HepG2 (cell line): ENCODE results near the gene MARF1. TPM values are rescaled to one million over a fixed set of nuclear protein-coding genes. Genes with fewer than 3 reads are reported as not detected.

ENCODE experiments used
- ATF2 ChIP-seq: sonication (generic); formaldehyde crosslinking; IDR thresholded peaks from 2 replicates; pipeline ENCODE4 v1.4.0; 2020; ENCODE audit warnings: missing genetic modification reagents
- CBX2 ChIP-seq, 2 experiments: fragments of 200-600 bp in 1 of 2; sonication (generic); formaldehyde crosslinking in 1 of 2; IDR thresholded peaks; 2 replicates each; pipeline versions ENCODE4 v1.7.0 to v1.8.1; 2018 to 2022; ENCODE audit warnings: low read depth in 2 of 2, low read length in 1 of 2, mild to moderate bottlenecking in 1 of 2, missing genetic modification reagents in 1 of 2
- DMTF1 ChIP-seq: sonication (generic); formaldehyde crosslinking; IDR thresholded peaks from 2 replicates; pipeline ENCODE4 v1.4.0; 2020; ENCODE audit warnings: mild to moderate bottlenecking, missing genetic modification reagents
- HNF4G ChIP-seq, 2 experiments: sonication (generic) in 1 of 2; formaldehyde crosslinking in 1 of 2; IDR thresholded peaks; 2 replicates each; pipeline versions ENCODE4 v1.4.0 to v1.6.1; 2011 to 2020; ENCODE audit warnings: borderline replicate concordance in 2 of 2, low read depth in 2 of 2, mild to moderate bottlenecking in 2 of 2, low read length in 1 of 2, missing genetic modification reagents in 1 of 2, moderate library complexity in 1 of 2
- MAF1 ChIP-seq: sonication (generic); formaldehyde crosslinking; IDR thresholded peaks from 2 replicates; pipeline ENCODE4 v1.5.0; 2020; ENCODE audit warnings: missing genetic modification reagents, borderline replicate concordance
- PAXIP1 ChIP-seq: sonication (generic); formaldehyde crosslinking; conservative IDR thresholded peaks from 2 replicates; pipeline ENCODE4 v1.4.0; 2020; ENCODE audit warnings: mild to moderate bottlenecking, missing genetic modification reagents, moderate library complexity
- PHF21A ChIP-seq: sonication (generic); formaldehyde crosslinking; IDR thresholded peaks from 2 replicates; pipeline ENCODE4 v1.5.0; 2020; ENCODE audit warnings: mild to moderate bottlenecking, missing genetic modification reagents
- RBM39 ChIP-seq: fragments of 200-400 bp; formaldehyde crosslinking; IDR thresholded peaks from one replicate; pipeline ENCODE4 v1.6.1; 2018; ENCODE audit warnings: antibody characterized with exemption, mild to moderate bottlenecking, low read depth, low read length; ENCODE audit not compliant: poor library complexity, severe bottlenecking
- ZNF143 ChIP-seq: sonication (generic); formaldehyde crosslinking; IDR thresholded peaks from 2 replicates; pipeline ENCODE4 v1.4.0; 2020; ENCODE audit warnings: missing genetic modification reagents
- ZNF503 ChIP-seq: sonication (generic); formaldehyde crosslinking; IDR thresholded peaks from 2 replicates; pipeline ENCODE4 v1.4.0; 2020; ENCODE audit warnings: missing genetic modification reagents
- ZNF567 ChIP-seq: sonication (generic); formaldehyde crosslinking; IDR thresholded peaks from 2 replicates; pipeline ENCODE4 v1.8.1; 2023; ENCODE audit warnings: mild to moderate bottlenecking, missing genetic modification reagents, borderline replicate concordance
- ZNF615 ChIP-seq: sonication (generic); formaldehyde crosslinking; IDR thresholded peaks from 2 replicates; pipeline ENCODE4 v1.5.0; 2020; ENCODE audit warnings: mild to moderate bottlenecking, missing genetic modification reagents, borderline replicate concordance
- ZSCAN31 ChIP-seq: sonication (generic); formaldehyde crosslinking; IDR thresholded peaks from 2 replicates; pipeline ENCODE4 v1.5.0; 2020; ENCODE audit warnings: low read depth, mild to moderate bottlenecking, missing genetic modification reagents
- polyA plus RNA-seq, 8 experiments: library from polyadenylated mRNA; depleted of rRNA in 3 of 8; stranded (reverse) in 7 of 8; unstranded in 1 of 8; fragments of >200 nt; fragmentation: Illumina TruSeq in 4 of 8; extraction: Trizol in 4 of 8; gene quantifications; 2 replicates each; pipeline versions ENCODE4 v1.2.1 to v1.2.3, GENCODE V29; 2011 to 2016; ENCODE audit warnings: low read depth in 4 of 8, missing spikeins in 1 of 8, mixed read lengths in 1 of 8; ENCODE audit not compliant: insufficient read depth in 1 of 8
- total RNA-seq, 5 experiments: library from RNA; depleted of rRNA; stranded (reverse); fragments of >200 nt; fragmentation: Illumina TruSeq; extraction: Trizol; gene quantifications; 2 replicates each; pipeline ENCODE4 v1.2.3, GENCODE V29; 2016; ENCODE audit warnings: low read depth in 1 of 5
- TF ChIP-seq, protein P1 (sequence below): sonication (generic); formaldehyde crosslinking; IDR thresholded peaks from 2 replicates; pipeline ENCODE4 v1.5.0; 2020; ENCODE audit warnings: missing genetic modification reagents, mild to moderate bottlenecking, borderline replicate concordance
- TF ChIP-seq, protein P2 (sequence below): sonication (generic); formaldehyde crosslinking; IDR thresholded peaks from 2 replicates; pipeline ENCODE4 v1.8.0; 2022; ENCODE audit warnings: missing genetic modification reagents, low read depth, mild to moderate bottlenecking, borderline replicate concordance
- TF ChIP-seq, protein P3 (sequence below): IDR thresholded peaks from 2 replicates; pipeline ENCODE4 v1.6.1; 2016; ENCODE audit warnings: missing genetic modification reagents, missing compliant biosample characterization

MARF1 gene
- total and polyA plus RNA-seq, 2 of the 13 experiments (the other 11 are each of a cell fraction or from before 2014, with no cell fraction given), result 8.7 to 20.7 TPM

DNA sequence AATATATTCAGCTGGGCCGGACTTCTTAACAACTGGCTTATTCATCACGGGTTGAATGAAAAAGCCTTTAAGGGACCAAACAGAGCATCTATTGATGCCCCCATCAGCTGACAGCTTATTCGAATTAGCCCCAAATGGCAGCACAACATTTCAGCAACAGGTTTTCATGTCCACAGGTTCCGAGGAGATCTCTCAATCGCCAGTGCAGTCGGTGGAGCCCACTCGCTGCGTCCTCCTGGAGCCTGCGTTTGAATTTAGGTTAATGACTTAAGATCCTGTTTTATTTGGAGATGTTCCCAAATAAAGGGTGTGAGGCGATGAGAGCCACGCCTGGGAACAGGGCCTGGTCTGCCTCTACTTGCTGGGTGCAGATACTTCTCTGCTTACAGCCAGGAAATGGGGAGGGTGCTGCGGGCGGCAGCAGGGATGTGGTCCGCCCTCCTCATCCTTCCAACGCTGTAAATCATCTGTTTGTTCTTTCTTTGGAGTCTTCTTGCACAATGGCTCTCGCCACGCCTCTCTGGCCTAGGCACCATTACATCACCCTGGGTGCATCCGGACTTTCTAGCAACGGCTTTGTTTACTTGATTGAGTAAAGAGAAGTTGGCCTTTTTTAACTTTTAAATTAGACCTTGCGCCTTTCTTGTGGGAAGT, 29.7 kb upstream of the MARF1 start (continued):
- TF ChIP-seq DMTF1 (CRISPR knock-in tag) (no peak), CBX2 (IDR thresholded peaks at IDR 0.05; ENCODE audit: low read depth, low read length) (no peak), CBX2 (CRISPR knock-in tag; IDR thresholded peaks at IDR 0.05; ENCODE audit: low read depth) (no peak), HNF4G (IDR thresholded peaks at IDR 0.05; ENCODE audit: borderline replicate concordance, low read depth, low read length) (peak; percentile 70), HNF4G (CRISPR knock-in tag; IDR thresholded peaks at IDR 0.05; ENCODE audit: borderline replicate concordance, low read depth) (0 out of 2 replicates have a peak, but pooled peaks have one; percentile 82), RBM39 (no peak), ZNF143 (CRISPR knock-in tag) (peak; percentile 69), PAXIP1 (CRISPR knock-in tag) (peak; percentile 99), ZNF503 (CRISPR knock-in tag) (peak; percentile 98), ATF2 (peak; percentile 100), ZSCAN31 (CRISPR knock-in tag) (peak; percentile 82; the same call in 1 of the 2 replicates), MAF1 (no peak), ZNF567 (no peak; the same call in 1 of the 2 replicates), PHF21A (CRISPR knock-in tag) (peak; percentile 99), ZNF615 (CRISPR knock-in tag) (no peak; the same call in 1 of the 2 replicates)
- TF ChIP-seq, protein P1, sequence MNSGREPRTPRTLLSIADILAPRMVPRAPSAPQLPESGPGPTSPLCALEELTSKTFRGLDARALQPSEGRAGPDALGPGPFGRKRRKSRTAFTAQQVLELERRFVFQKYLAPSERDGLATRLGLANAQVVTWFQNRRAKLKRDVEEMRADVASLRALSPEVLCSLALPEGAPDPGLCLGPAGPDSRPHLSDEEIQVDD (CRISPR knock-in tag), result peak; percentile 69; the same call in 1 of the 2 replicates
- TF ChIP-seq, protein P2, sequence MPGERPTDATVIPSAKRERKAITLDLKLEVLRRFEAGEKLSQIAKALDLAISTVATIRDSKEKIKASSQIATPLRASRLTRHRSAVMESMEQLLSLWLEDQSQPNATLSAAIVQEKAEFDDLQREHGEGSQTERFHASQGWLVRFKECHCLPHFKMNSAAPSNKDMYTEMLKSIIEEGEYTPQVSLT (CRISPR knock-in tag), result no peak
- TF ChIP-seq, protein P3, sequence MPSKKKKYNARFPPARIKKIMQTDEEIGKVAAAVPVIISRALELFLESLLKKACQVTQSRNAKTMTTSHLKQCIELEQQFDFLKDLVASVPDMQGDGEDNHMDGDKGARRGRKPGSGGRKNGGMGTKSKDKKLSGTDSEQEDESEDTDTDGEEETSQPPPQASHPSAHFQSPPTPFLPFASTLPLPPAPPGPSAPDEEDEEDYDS (CRISPR knock-in tag), result peak; percentile 87
